Testis (tissue), 3 donors: Measurements from ENCODE around the gene KIF2A. TPM values are rescaled to one million over a fixed set of nuclear protein-coding genes. Genes with fewer than 3 reads are reported as not detected.
"Not testable (repeated sequence)": the region's sequence is repeated elsewhere in the genome, so short reads cannot be mapped to it uniquely, and the experiment has no call there.

Source experiments
- DNase-seq: peaks from one replicate; pipeline ENCODE4 v3.0.0-alpha.2; 2019
- H3K27ac ChIP-seq, 2 donors: fragments of 200-600 bp; sonication (generic); one replicate each; pipeline ENCODE4 v1.5.1; 2019
- H3K27me3 ChIP-seq: fragments of 200-600 bp; sonication (generic); one replicate; pipeline ENCODE4 v1.5.1; 2019
- H3K36me3 ChIP-seq: fragments of 200-600 bp; sonication (generic); one replicate; pipeline ENCODE4 v1.5.1; 2017; ENCODE audit warnings: low read depth; ENCODE audit errors: missing control alignments
- H3K4me1 ChIP-seq: fragments of 200-600 bp; sonication (generic); one replicate; pipeline ENCODE4 v1.5.1; 2019
- H3K4me3 ChIP-seq, 2 donors: fragments of 200-600 bp; sonication (generic); one replicate each; pipeline ENCODE4 v1.5.1; 2017 to 2019
- H3K9me3 ChIP-seq: fragments of 200-600 bp; sonication (generic); one replicate; pipeline ENCODE4 v1.5.1; 2017
- CTCF ChIP-seq, 3 experiments: fragments of 450-650 bp in 2 of 3; fragments of 200-600 bp in 1 of 3; sonication (generic) in 1 of 3; IDR thresholded peaks; one replicate each; pipeline ENCODE4 v1.5.1; 2016 to 2019; ENCODE audit warnings: antibody characterized with exemption in 3 of 3, mild to moderate bottlenecking in 2 of 3, moderate library complexity in 1 of 3
- POLR2A ChIP-seq: fragments of 450-650 bp; IDR thresholded peaks from one replicate; pipeline ENCODE4 v1.6.1; 2017; ENCODE audit warnings: antibody characterized with exemption, mild to moderate bottlenecking, moderate library complexity
- WGBS, 2 donors: methylation state at CpG; one replicate each; pipeline ENCODE4 v1.1.5; 2018; 5-methylcytosine and 5-hydroxymethylcytosine counted together
- intact Hi-C: fragments of 100-400 bp; cut with DNase I; formaldehyde crosslinking; loops from one replicate; pipeline ENCODE4 v1.15.1; 2023; ENCODE audit warnings: low total_unique reads
- polyA plus RNA-seq: library from polyadenylated mRNA; stranded (reverse); fragments of 350-450 nt; fragmentation: Illumina TruSeq; extraction: RNeasy Lipid Tissue Mini Kit (QIAGEN cat#74804); gene quantifications from one replicate; pipeline ENCODE4 v1.2.3, GENCODE V29; 2014; ENCODE audit warnings: low read depth, low replicate concordance; ENCODE audit not compliant: insufficient read depth
- total RNA-seq, 2 donors: library from RNA; depleted of rRNA; stranded (reverse); fragments of >200 nt; gene quantifications; one replicate each; pipeline ENCODE4 v1.2.3, GENCODE V29; 2016

The KIF2A gene
- total and polyA plus RNA-seq, 3 donors from 2014 or later = 80.0 to 91.5 (median 86.5) TPM

GRCh38 chr5:62287237-62287636 is 18.8 kb upstream of the KIF2A start:
- intact Hi-C loops = no loop called here
- 84 to 95% methylated on average over 3 of the region's 3 CpGs for WGBS, 2 donors
- H3K4me1 ChIP-seq = no peaks in the 10 kb centered on the region
- H3K4me3 ChIP-seq = no peak overlapping the region
- H3K9me3 ChIP-seq = no peaks in the 10 kb centered on the region
- DNase-seq = no peak
- no peaks in the 10 kb centered on the region for H3K36me3 ChIP-seq
- TF ChIP-seq CTCF (IDR thresholded peaks at IDR 0.05) = no peak
- TF ChIP-seq POLR2A = no peak
- no peaks in the 10 kb centered on the region for H3K27me3 ChIP-seq
- H3K27ac ChIP-seq = no peak overlapping the region

GRCh38 chr5:62288118-62288517 is 17.9 kb upstream of the KIF2A start:
- DNase-seq = no peak
- intact Hi-C loops = no loop called here
- 80 to 94% methylated on average over 1 of the region's 1 CpG for WGBS, 2 donors
- H3K27me3 ChIP-seq = no peaks in the 10 kb centered on the region
- H3K9me3 ChIP-seq = no peaks in the 10 kb centered on the region
- TF ChIP-seq POLR2A (no peak), CTCF (IDR thresholded peaks at IDR 0.05) (no peak)
- no peak overlapping the region for H3K27ac ChIP-seq
- no peak overlapping the region for H3K4me3 ChIP-seq
- H3K36me3 ChIP-seq = no peaks in the 10 kb centered on the region
- no peaks in the 10 kb centered on the region for H3K4me1 ChIP-seq

GRCh38 chr5:62289813-62290212 is 16.2 kb upstream of the KIF2A start:
- H3K4me1 ChIP-seq = no peaks in the 10 kb centered on the region
- DNase-seq = no peak
- no peaks in the 10 kb centered on the region for H3K9me3 ChIP-seq
- intact Hi-C loops = no loop called here
- no peaks in the 10 kb centered on the region for H3K36me3 ChIP-seq
- no peak overlapping the region for H3K27ac ChIP-seq
- no peak overlapping the region for H3K4me3 ChIP-seq
- no peaks in the 10 kb centered on the region for H3K27me3 ChIP-seq
- TF ChIP-seq CTCF (IDR thresholded peaks at IDR 0.05) = no peak
- TF ChIP-seq POLR2A = no peak

GRCh38 chr5:62291829-62292228 is 14.2 kb upstream of the KIF2A start:
- H3K36me3 ChIP-seq, H3K27me3 ChIP-seq, H3K27ac ChIP-seq, H3K4me1 ChIP-seq, H3K4me3 ChIP-seq, intact Hi-C loops, H3K9me3 ChIP-seq, DNase-seq: not testable (repeated sequence)
- WGBS, 2 donors = 85 to 86% methylated on average over 10 to 11 of the region's 11 CpGs

- no peak for TF ChIP-seq POLR2A
- no peak for TF ChIP-seq CTCF (IDR thresholded peaks at IDR 0.05)
- no peak for DNase-seq
- intact Hi-C loops = no loop called here
- Histone ChIP-seq H3K4me3 (no peak overlapping the region), H3K4me1 (no peaks in the 10 kb centered on the region), H3K27me3 (no peaks in the 10 kb centered on the region), H3K36me3 (no peaks in the 10 kb centered on the region), H3K27ac (no peak overlapping the region), H3K9me3 (no peaks in the 10 kb centered on the region)
- 87 to 90% methylated on average over 2 of the region's 2 CpGs for WGBS, 2 donors
Measured at GRCh38 chr5:62296998-62297397, 9.0 kb upstream of the KIF2A start.
